RWPE2 (cell line): ENCODE results near the gene HIC1.

ENCODE experiments used
- ATAC-seq: fragments of 200-7000 bp; cut with Tn5 transposase; 3 replicates; pipeline ENCODE4 v1.9.1; 2021; ENCODE audit warnings: low read depth
- DNase-seq: peaks from one replicate; pipeline ENCODE4 v3.0.0-alpha.2; 2020; ENCODE audit warnings: low spot score
- H3K27ac ChIP-seq: fragments of 450-650 bp; 2 replicates; pipeline ENCODE4 v1.5.1; 2017; ENCODE audit warnings: mild to moderate bottlenecking; ENCODE audit not compliant: poor library complexity, severe bottlenecking
- H3K27me3 ChIP-seq: fragments of 250-450 bp; sonication (Bioruptor Pico); 2 replicates; pipeline ENCODE4 v1.5.1; 2021; ENCODE audit warnings: mild to moderate bottlenecking, moderate library complexity; ENCODE audit not compliant: insufficient read depth, poor library complexity, severe bottlenecking
- H3K36me3 ChIP-seq: fragments of 250-450 bp; sonication (Bioruptor Pico); 2 replicates; pipeline ENCODE4 v1.5.1; 2020; ENCODE audit warnings: low read depth, mild to moderate bottlenecking, moderate library complexity
- H3K4me1 ChIP-seq: fragments of 250-450 bp; sonication (Bioruptor Pico); 2 replicates; pipeline ENCODE4 v1.5.1; 2021; ENCODE audit warnings: mild to moderate bottlenecking, moderate library complexity; ENCODE audit not compliant: insufficient read depth, poor library complexity, severe bottlenecking
- H3K4me3 ChIP-seq: fragments of 250-450 bp; sonication (Bioruptor Pico); 2 replicates; pipeline ENCODE4 v1.5.1; 2021; ENCODE audit warnings: mild to moderate bottlenecking, moderate library complexity; ENCODE audit not compliant: severe bottlenecking
- H3K9me3 ChIP-seq: fragments of 250-450 bp; sonication (Bioruptor Pico); 2 replicates; pipeline ENCODE4 v1.5.1; 2021; ENCODE audit warnings: mild to moderate bottlenecking, moderate library complexity; ENCODE audit not compliant: severe bottlenecking
- TF ChIP-seq, protein P1 (sequence below): fragments of 450-650 bp; IDR thresholded peaks from one replicate; pipeline ENCODE4 v1.5.1; 2017; ENCODE audit warnings: mild to moderate bottlenecking, moderate library complexity; ENCODE audit not compliant: poor library complexity, severe bottlenecking

The HIC1 gene

DNA sequence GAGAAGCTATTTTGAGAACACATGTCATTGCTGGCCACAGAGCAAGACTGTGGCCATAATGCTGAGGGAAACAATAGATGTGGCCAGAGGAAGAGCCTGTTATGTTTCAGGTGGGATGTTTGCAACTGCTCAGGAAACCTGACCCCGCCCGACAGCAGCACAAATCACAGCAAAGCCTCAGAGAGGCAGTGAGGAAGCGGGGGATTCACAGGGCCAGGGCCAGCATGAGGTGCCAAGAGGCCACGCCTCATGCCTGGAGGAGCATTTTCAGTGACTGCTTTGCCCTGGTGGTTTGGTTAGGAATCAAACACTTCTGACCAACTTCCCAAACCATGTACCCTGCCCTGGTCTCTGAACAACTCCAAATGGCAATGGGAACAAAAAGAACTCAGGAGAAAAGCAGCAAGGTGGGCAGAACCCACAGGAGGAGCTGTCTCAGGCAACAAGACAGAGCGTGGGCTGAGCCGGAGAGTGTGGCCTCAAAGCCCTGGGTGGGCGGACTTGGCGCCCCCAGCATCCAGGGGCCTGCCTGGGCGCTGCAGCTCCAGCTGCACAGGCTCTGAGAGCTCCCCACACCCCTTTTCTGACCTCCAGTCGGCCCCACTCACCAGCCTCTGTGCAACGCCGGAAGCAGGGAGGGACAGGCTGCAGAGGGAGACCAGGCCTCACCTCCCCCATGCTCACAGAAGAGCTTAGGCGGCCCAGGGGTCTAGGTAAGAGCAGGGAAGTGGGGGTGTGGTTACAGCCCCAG lies 20.6 kb downstream of the HIC1 start:
- DNase-seq (no peak), ATAC-seq (peak; percentile 62)
- TF ChIP-seq, protein P1, sequence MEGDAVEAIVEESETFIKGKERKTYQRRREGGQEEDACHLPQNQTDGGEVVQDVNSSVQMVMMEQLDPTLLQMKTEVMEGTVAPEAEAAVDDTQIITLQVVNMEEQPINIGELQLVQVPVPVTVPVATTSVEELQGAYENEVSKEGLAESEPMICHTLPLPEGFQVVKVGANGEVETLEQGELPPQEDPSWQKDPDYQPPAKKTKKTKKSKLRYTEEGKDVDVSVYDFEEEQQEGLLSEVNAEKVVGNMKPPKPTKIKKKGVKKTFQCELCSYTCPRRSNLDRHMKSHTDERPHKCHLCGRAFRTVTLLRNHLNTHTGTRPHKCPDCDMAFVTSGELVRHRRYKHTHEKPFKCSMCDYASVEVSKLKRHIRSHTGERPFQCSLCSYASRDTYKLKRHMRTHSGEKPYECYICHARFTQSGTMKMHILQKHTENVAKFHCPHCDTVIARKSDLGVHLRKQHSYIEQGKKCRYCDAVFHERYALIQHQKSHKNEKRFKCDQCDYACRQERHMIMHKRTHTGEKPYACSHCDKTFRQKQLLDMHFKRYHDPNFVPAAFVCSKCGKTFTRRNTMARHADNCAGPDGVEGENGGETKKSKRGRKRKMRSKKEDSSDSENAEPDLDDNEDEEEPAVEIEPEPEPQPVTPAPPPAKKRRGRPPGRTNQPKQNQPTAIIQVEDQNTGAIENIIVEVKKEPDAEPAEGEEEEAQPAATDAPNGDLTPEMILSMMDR, result no peak
- Histone ChIP-seq H3K36me3 (peaks cover 3% of the 10 kb centered on the region; the same call in 1 of the 2 replicates), H3K27ac (peak overlapping the region; percentile 8), H3K9me3 (no peaks in the 10 kb centered on the region), H3K4me1 (peaks cover 6% of the 10 kb centered on the region), H3K27me3 (no peaks in the 10 kb centered on the region), H3K4me3 (no peak overlapping the region)

DNA sequence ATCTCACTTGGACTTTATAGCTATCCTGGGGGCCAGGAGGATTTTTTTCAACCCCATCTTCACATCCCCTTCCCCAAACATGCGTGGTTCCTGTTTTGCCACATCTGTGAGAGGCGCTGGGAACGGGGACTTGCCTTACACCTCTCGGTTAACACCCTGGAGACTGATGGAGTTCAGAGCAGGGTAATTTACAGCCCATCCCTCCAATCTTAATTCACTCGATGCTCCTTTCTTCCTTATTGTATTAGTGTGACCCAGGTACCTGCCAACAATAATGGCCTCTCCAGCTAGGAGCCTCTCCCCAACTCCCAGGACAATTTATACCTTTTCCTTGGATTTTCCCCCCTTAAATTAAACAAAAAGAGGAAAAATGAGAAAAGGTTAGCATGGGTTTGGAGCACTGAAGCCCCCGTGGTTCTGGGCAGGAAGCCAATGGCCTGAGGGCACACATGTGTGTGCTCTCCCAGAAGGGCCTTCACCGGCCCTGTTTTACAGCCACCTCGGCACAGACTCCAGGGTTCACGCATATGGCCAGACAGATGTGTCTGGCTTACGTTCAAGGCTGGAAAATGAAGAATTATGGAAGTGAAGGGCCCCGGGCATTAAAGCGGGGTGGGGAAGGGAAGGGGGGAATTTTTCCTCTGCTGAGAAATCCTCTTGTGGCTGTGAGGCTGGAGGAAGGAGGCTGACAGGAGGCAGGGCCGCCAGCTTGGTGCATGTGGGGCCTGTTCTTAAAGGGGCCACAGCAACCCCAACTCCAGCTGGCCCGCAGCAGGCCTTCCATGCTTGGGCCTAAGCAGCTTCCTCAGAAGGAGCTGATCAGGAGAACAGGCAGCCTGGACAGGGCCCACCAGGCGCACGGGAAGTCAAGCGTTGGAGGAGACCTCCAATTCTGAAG lies 21.4 kb downstream of the HIC1 start:
- ATAC-seq, result no peak
- peak overlapping the region; percentile 8 for H3K27ac ChIP-seq

DNA sequence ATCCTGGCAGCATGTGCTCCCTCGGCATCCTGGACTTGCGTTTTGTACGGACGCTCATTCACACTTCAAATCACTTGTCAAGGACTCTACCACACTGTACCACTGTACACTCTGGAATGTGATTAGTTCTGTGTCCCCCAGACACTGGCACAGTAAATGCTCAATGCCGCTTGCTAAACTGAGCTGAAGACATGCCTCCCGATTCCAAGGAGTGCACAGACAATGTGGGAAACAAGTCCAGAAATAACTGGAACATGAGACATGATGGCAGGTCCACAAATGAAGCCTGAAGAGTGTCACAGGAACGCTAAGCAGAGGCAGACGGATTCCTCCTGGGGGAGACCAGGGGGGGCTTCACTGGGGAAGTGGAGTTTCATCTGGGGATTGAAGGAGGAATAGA lies 22.1 kb downstream of the HIC1 start:
- Histone ChIP-seq H3K4me3 (no peak overlapping the region), H3K27me3 (no peaks in the 10 kb centered on the region), H3K36me3 (peaks cover 9% of the 10 kb centered on the region), H3K4me1 (peaks cover 14% of the 10 kb centered on the region), H3K27ac (no peak overlapping the region), H3K9me3 (no peaks in the 10 kb centered on the region)
- ATAC-seq (no peak), DNase-seq (no peak)
- TF ChIP-seq, protein P1, result no peak

More for the DNA sequence above, 21.4 kb downstream of the HIC1 start:
- TF ChIP-seq, protein P1, result no peak
- Histone ChIP-seq H3K9me3 (no peaks in the 10 kb centered on the region), H3K36me3 (peaks cover 9% of the 10 kb centered on the region), H3K4me1 (peaks cover 9% of the 10 kb centered on the region), H3K4me3 (no peak overlapping the region), H3K27me3 (no peaks in the 10 kb centered on the region)
- DNase-seq, result no peak

DNA sequence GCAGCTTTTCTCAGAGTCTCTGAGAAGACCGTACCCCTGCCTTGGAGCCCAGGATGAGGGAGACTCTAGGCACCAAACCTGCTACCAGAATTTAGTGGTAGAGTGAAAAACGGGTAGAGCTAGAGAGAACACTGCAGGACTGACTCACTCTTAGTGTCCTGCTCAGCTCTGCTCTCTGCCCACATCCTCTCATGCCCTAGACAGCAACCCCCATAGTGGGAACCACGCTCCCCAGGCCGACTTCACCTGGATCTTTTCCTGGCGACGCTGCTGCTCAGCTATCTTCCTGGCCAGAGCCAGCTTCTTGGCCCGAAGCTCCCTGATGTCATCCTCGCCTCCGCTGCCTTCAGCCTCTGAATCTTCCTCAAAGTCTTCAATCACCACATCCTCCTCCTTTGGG lies 26.7 kb downstream of the HIC1 start:
- peaks cover 22% of the 10 kb centered on the region for H3K4me1 ChIP-seq

More for the DNA sequence above, 26.7 kb downstream of the HIC1 start:
- Histone ChIP-seq H3K27me3 (no peaks in the 10 kb centered on the region), H3K27ac (peak overlapping the region; percentile 64), H3K4me3 (no peak overlapping the region), H3K36me3 (peaks cover 9% of the 10 kb centered on the region), H3K9me3 (no peaks in the 10 kb centered on the region)
- TF ChIP-seq, protein P1, result no peak
- no peak for DNase-seq
- ATAC-seq, result peak; percentile 91
